Astrocyte of the cerebellum (primary cell): ENCODE data around the gene KMT5B.
A peak's percentile ranks its signal among the peaks of the same experiment; 100 is the strongest.

Experiments used
- DNase-seq: peaks from one replicate; pipeline ENCODE4 v3.0.0-alpha.2; 2011; ENCODE audit warnings: low read depth
- H3K4me3 ChIP-seq: 2 replicates; pipeline ENCODE4 v1.5.1; 2011; ENCODE audit warnings: mild to moderate bottlenecking, low read depth, low read length, moderate library complexity
- in situ Hi-C: cut with HindIII; loops from 2 replicates; pipeline ENCODE4 v1.10.0; 2017; ENCODE audit warnings: low sequenced_read_pairs
- TF ChIP-seq, protein P1 (sequence below): IDR thresholded peaks from 2 replicates; pipeline ENCODE4 v1.5.1; 2012; ENCODE audit warnings: low read length, low read depth, moderate library complexity, mild to moderate bottlenecking; ENCODE audit errors: missing control alignments

The KMT5B gene

DNA sequence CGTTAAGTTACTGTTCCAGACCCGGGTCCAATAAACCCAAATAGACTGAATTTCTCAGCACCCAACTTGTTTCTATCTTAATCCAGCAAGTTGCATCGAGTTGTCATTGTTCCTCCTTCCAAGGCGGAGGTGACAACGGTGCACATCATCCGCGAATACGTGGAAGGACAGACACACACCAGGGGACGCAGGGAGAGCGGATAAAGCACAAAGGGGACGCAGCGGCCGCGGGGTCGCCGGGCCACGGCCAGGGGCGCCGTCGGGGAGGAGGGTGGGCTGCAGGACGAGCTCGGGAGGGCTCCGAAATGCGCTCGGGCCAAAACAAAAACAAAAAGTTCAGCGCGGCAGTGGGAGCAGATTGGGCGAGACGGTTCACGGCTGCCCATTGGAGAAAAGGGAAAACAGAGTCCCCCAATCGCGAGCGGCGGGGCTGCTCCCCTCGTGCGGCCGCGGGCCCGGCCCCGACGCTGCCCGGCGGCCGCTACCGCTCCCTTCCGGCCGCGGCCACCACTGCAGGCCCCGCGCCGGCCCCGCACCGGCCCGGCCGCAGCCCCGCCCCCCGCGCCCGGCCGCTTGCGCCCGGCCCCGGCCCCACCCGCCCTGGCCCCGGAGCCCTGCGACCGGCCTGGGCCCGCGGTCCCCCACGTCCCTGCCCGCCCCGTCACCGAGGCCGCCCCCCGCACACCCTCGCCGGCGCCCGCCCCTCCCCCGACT is 518 bp downstream of the KMT5B start:
- in situ Hi-C loops, result loop anchor here (5.0 kb wide), 2 partner anchors 55 to 90 kb away; no protein-coding TSS in a partner anchor
- TF ChIP-seq, protein P1, sequence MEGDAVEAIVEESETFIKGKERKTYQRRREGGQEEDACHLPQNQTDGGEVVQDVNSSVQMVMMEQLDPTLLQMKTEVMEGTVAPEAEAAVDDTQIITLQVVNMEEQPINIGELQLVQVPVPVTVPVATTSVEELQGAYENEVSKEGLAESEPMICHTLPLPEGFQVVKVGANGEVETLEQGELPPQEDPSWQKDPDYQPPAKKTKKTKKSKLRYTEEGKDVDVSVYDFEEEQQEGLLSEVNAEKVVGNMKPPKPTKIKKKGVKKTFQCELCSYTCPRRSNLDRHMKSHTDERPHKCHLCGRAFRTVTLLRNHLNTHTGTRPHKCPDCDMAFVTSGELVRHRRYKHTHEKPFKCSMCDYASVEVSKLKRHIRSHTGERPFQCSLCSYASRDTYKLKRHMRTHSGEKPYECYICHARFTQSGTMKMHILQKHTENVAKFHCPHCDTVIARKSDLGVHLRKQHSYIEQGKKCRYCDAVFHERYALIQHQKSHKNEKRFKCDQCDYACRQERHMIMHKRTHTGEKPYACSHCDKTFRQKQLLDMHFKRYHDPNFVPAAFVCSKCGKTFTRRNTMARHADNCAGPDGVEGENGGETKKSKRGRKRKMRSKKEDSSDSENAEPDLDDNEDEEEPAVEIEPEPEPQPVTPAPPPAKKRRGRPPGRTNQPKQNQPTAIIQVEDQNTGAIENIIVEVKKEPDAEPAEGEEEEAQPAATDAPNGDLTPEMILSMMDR, result peak; percentile 2
- H3K4me3 ChIP-seq, result peak overlapping the region; percentile 93
- peak; percentile 32 for DNase-seq

DNA sequence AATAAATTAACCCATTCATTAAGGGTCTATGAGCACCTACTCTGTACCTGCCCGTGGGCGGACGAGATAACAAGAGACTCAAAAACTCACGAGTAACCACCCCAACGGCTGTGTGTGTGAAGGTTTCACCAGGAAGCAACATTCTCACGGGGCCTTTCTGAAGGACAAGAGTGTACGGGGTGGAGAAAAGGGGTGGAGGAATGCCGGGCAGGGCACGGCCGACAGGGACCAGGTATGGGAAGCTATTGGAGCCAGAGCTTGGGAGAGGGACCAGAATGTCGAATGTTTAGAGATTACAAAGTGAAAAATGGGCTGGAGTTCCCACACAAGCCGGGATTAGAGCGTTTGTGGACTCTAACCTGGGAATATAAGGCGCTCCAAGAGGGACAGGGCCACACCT is 1.6 kb downstream of the KMT5B start:
- no peak for DNase-seq
- in situ Hi-C loops, result loop anchor here (5.0 kb wide), 2 partner anchors 56 to 91 kb away; no protein-coding TSS in a partner anchor
- TF ChIP-seq, protein P1, result no peak
- peak overlapping the region; percentile 93 for H3K4me3 ChIP-seq

DNA sequence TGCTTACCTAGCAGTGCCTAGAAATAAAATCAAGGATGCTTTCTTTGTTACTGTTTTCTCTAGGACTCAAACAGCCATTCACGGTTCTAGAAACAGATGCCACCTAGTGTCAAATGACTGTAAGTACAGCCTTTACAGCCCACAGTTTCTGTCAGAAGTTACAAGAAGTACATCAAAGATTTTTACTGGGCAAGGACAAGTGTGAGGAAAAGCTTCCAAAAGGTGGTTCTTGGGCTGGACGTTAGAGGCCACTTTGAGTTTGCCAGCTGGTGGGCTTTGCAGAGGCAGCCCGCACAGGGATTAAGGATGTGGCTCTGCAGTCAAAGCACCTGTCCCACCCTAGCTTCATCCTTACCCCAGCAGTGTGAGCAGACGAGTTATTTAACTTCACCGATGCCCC is 6.9 kb downstream of the KMT5B start:
- in situ Hi-C loops, result no loop called here
- H3K4me3 ChIP-seq, result no peak overlapping the region
- DNase-seq, result peak; percentile 49
- TF ChIP-seq, protein P1, result peak; percentile 82

DNA sequence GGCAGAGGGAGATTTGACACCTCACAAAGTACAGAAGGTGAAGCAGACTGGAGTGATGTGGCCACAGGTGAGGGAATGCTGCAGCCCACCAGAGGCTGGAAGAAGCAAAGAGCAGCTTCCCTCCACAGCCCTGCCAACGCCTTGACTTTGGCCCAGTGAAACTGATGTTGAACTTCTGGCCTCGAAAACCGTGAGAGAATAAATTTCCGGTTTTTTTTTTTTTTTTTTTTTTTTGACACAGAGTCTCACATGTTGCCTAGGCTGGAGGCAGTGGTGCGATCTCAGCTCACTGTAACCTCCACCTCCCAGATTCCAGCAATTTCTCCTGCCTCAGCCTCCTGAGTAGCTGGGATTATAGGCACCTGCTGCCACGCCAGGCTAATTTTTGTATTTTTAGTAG is 8.7 kb downstream of the KMT5B start:
- no peak for DNase-seq
- TF ChIP-seq, protein P1, result no peak
- H3K4me3 ChIP-seq, result no peak overlapping the region
- in situ Hi-C loops, result no loop called here

DNA sequence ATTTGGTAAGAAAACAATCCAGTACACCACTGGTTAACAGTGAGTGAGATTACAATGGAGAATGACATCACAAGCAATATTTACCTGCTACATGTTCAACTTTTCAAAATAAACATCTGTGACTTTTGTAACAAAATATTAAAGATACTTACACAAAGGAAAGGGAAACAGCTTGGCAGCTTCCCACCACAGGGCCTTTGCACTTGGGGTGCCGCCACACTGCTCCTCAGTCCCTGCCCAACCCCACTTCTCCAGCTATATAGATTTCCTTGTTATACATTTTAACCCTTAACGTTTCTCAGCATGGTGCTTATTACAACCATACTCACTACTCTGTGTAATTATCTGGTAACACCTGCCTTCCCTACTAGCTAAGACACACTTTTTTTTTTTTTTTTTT is 10.9 kb downstream of the KMT5B start:
- in situ Hi-C loops, result no loop called here

DNA sequence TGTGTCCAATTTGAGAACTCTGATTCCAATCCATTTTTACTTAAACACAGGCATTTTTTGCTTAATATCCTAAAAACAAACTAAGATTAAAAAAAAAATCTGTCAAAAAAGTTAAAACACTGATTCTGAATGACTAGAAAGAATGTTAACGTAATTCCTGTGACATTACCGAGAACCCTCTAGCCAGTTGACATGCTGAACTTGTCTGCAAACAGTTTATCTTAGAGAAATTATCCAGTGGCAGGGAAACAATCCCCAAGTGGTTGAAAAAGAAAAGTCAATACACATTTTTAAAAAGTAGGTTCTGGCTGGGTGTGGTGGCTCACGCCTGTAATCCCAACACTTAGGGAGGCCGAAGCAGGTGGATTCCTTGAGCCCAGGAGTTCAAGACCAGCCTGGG is 11.6 kb downstream of the KMT5B start:
- TF ChIP-seq, protein P1, result no peak
- H3K4me3 ChIP-seq, result no peak overlapping the region
- no peak for DNase-seq
- in situ Hi-C loops, result no loop called here

More for the DNA sequence above, 10.9 kb downstream of the KMT5B start:
- no peak for DNase-seq
- no peak overlapping the region for H3K4me3 ChIP-seq
- TF ChIP-seq, protein P1, result no peak
